ENCODE results near the gene CNTNAP2. TPM values are rescaled to one million over a fixed set of nuclear protein-coding genes. Genes with fewer than 3 reads are reported as not detected.
"Not testable (repeated sequence)": the region's sequence is repeated elsewhere in the genome, so short reads cannot be mapped to it uniquely, and the experiment has no call there.

Gene CNTNAP2
- total RNA-seq, 1 experiment from 2014 or later = 64.5 TPM

GRCh38 chr7:147731311-147731710 lies 1614.7 kb downstream of the CNTNAP2 start:
- Mint-ChIP-seq H3K36me3 (ENCODE audit: insufficient read depth in 1 of 3, low read depth in 3 of 3) (peaks cover 0 to under 1% (median 0%) of the 10 kb centered on the region in 3 experiments; a peak in 3 of 7 replicates), H3K4me3 (no peak overlapping the region), H3K27ac (no peak overlapping the region), H3K27me3 (ENCODE audit: low read depth) (no peaks in the 10 kb centered on the region; the same call in 1 of the 2 replicates), H3K9me3 (peaks cover 3 to 9% of the 10 kb centered on the region in 2 experiments; a peak in 4 of 5 replicates), H3K4me1 (peaks cover 2% of the 10 kb centered on the region in 2 experiments; a peak in 3 of 4 replicates)
- Histone ChIP-seq H3K4me2 (ENCODE audit: insufficient read depth, insufficient read length, low read length) (no peak overlapping the region), H2BK20ac (ENCODE audit: low read depth, low read length, poor library complexity, severe bottlenecking) (no peak overlapping the region), H3K9ac (ENCODE audit: extremely low read depth, insufficient read length, low read length) (no peak overlapping the region), H4K91ac (ENCODE audit: insufficient read length, low read depth, low read length) (no peak overlapping the region), H3K23me2 (ENCODE audit: insufficient read length, low read depth, low read length, poor library complexity, severe bottlenecking) (no peaks in the 10 kb centered on the region), H3K23ac (ENCODE audit: insufficient read length, low read depth, low read length) (no peak overlapping the region), H3K79me1 (ENCODE audit: insufficient read depth, low read depth, low read length, poor library complexity, severe bottlenecking) (no peaks in the 10 kb centered on the region), H2AK5ac (ENCODE audit: insufficient read length, low read length) (no peak overlapping the region), H3K14ac (ENCODE audit: insufficient read depth, low read length) (no peak overlapping the region), H3T11ph (ENCODE audit: low read length) (no peak overlapping the region), H2BK120ac (ENCODE audit: low read depth, low read length, poor library complexity, severe bottlenecking) (no peak overlapping the region), H3K4ac (ENCODE audit: low read depth, low read length) (no peak overlapping the region), H3K27me3 (ENCODE audit: insufficient read depth, low read length) (no peaks in the 10 kb centered on the region), H3K56ac (ENCODE audit: insufficient read length, low read depth, low read length) (no peak overlapping the region), H3K27ac (ENCODE audit: insufficient read length, low read depth, low read length) (no peak overlapping the region), H2BK5ac (ENCODE audit: insufficient read length, low read length) (no peak overlapping the region), H3K18ac (ENCODE audit: insufficient read length, low read depth, low read length) (no peak overlapping the region), H3K4me1 (ENCODE audit: insufficient read depth, low read length) (no peaks in the 10 kb centered on the region), H2AFZ (ENCODE audit: low read length) (no peak overlapping the region), H3K79me2 (ENCODE audit: insufficient read depth, low read length) (no peaks in the 10 kb centered on the region), H4K8ac (replicated peaks; ENCODE audit: insufficient read length, low read depth, low read length) (no peak overlapping the region), H2BK12ac (ENCODE audit: insufficient read length, low read depth, low read length) (no peak overlapping the region), H3K9me3 (ENCODE audit: control insufficient read depth, low read depth, low read length) (no peaks in the 10 kb centered on the region), H2BK15ac (ENCODE audit: low read depth, low read length) (no peak overlapping the region), H4K5ac (ENCODE audit: insufficient read length, low read depth, low read length) (no peak overlapping the region), H4K20me1 (ENCODE audit: control insufficient read depth, insufficient read depth, insufficient read length) (no peaks in the 10 kb centered on the region)
- no CpG with 5 or more reads among the region's 2 CpGs for WGBS (ENCODE audit: extremely low coverage, insufficient read length, low lambda C conversion rate)
- DNase-seq = no peak
- TF ChIP-seq CTCF (conservative IDR thresholded peaks at IDR 0.05) = no peak

GRCh38 chr7:147737559-147738214 lies 1621.1 kb downstream of the CNTNAP2 start:
- not testable (repeated sequence) for H2BK5ac ChIP-seq (ENCODE audit: insufficient read length, low read length)
- WGBS (ENCODE audit: extremely low coverage, insufficient read length, low lambda C conversion rate) = no CpG with 5 or more reads among the region's 18 CpGs

More at GRCh38 chr7:147737559-147738214, 1621.1 kb downstream of the CNTNAP2 start:
- not testable (repeated sequence) for H2BK120ac ChIP-seq (ENCODE audit: low read depth, low read length, poor library complexity, severe bottlenecking); H4K5ac ChIP-seq (ENCODE audit: insufficient read length, low read depth, low read length); H3K9me3 ChIP-seq (ENCODE audit: control insufficient read depth, low read depth, low read length); H3K4me1 Mint-ChIP-seq; H3K27me3 ChIP-seq (ENCODE audit: insufficient read depth, low read length); H3T11ph ChIP-seq (ENCODE audit: low read length); H2AK5ac ChIP-seq (ENCODE audit: insufficient read length, low read length); H3K23ac ChIP-seq (ENCODE audit: insufficient read length, low read depth, low read length); H3K4me3 Mint-ChIP-seq; H4K20me1 ChIP-seq (ENCODE audit: control insufficient read depth, insufficient read depth, insufficient read length); H3K14ac ChIP-seq (ENCODE audit: insufficient read depth, low read length); H3K79me2 ChIP-seq (ENCODE audit: insufficient read depth, low read length); H3K4me2 ChIP-seq (ENCODE audit: insufficient read depth, insufficient read length, low read length); H3K4ac ChIP-seq (ENCODE audit: low read depth, low read length); H2BK12ac ChIP-seq (ENCODE audit: insufficient read length, low read depth, low read length); H3K79me1 ChIP-seq (ENCODE audit: insufficient read depth, low read depth, low read length, poor library complexity, severe bottlenecking); H3K27ac Mint-ChIP-seq; H2BK15ac ChIP-seq (ENCODE audit: low read depth, low read length); H4K91ac ChIP-seq (ENCODE audit: insufficient read length, low read depth, low read length); H2AFZ ChIP-seq (ENCODE audit: low read length); H3K23me2 ChIP-seq (ENCODE audit: insufficient read length, low read depth, low read length, poor library complexity, severe bottlenecking); H4K8ac ChIP-seq (replicated peaks; ENCODE audit: insufficient read length, low read depth, low read length); H3K18ac ChIP-seq (ENCODE audit: insufficient read length, low read depth, low read length); H3K9ac ChIP-seq (ENCODE audit: extremely low read depth, insufficient read length, low read length); H3K56ac ChIP-seq (ENCODE audit: insufficient read length, low read depth, low read length); H3K27me3 Mint-ChIP-seq (ENCODE audit: low read depth); DNase-seq; H2BK20ac ChIP-seq (ENCODE audit: low read depth, low read length, poor library complexity, severe bottlenecking); H3K27ac ChIP-seq (ENCODE audit: insufficient read length, low read depth, low read length); H3K4me1 ChIP-seq (ENCODE audit: insufficient read depth, low read length)
- Mint-ChIP-seq H3K36me3 (ENCODE audit: insufficient read depth in 1 of 3, low read depth in 3 of 3) (peaks cover 0 to 13% (median 5%) of the 10 kb centered on the region in 3 experiments; a peak in 4 of 7 replicates), H3K9me3 (peaks cover 8 to 29% of the 10 kb centered on the region in 2 experiments; a peak in 4 of 5 replicates)
